ENCODE data around the gene RRP7A.

The RRP7A gene

GRCh38 chr22:42462016-42462415 is 57.6 kb downstream of the RRP7A start:
- no peak overlapping the region for H3K27ac Mint-ChIP-seq
- H3K4me1 Mint-ChIP-seq (ENCODE audit: low read depth) = no peaks in the 10 kb centered on the region
- no peak overlapping the region for H3K4me3 Mint-ChIP-seq
- H3K36me3 Mint-ChIP-seq (ENCODE audit: low read depth) = no peaks in the 10 kb centered on the region
- DNase-seq (ENCODE audit: low spot score) = no peak
- no peaks in the 10 kb centered on the region for H3K9me3 Mint-ChIP-seq
- peaks cover 31% of the 10 kb centered on the region for H3K27me3 Mint-ChIP-seq (ENCODE audit: low read depth)

GRCh38 chr22:42461511-42461910 is 58.1 kb downstream of the RRP7A start:
- no peak overlapping the region for H3K27ac Mint-ChIP-seq
- no peaks in the 10 kb centered on the region for H3K36me3 Mint-ChIP-seq (ENCODE audit: low read depth)
- no peaks in the 10 kb centered on the region for H3K4me1 Mint-ChIP-seq (ENCODE audit: low read depth)
- no peak overlapping the region for H3K4me3 Mint-ChIP-seq
- no peak for DNase-seq (ENCODE audit: low spot score)
- peaks cover 33% of the 10 kb centered on the region for H3K27me3 Mint-ChIP-seq (ENCODE audit: low read depth)
- no peaks in the 10 kb centered on the region for H3K9me3 Mint-ChIP-seq

Measured in T-helper 2 cell treated with Interferon-gamma antibody and Interleukin-4, amounts not matched to agents 5 μg/mL and 100 μg/mL, for 36 hours (primary cell).